GM18873 (cell line): ENCODE measurements around the gene SRSF1.
A peak's percentile ranks its signal among the peaks of the same experiment; 100 is the strongest.
"Not testable (repeated sequence)": the region's sequence is repeated elsewhere in the genome, so short reads cannot be mapped to it uniquely, and the experiment has no call there.

Source experiments
- ATAC-seq: cut with Tn5 transposase; IDR thresholded peaks from one replicate; pipeline ENCODE4 v1.9.1; 2021; ENCODE audit warnings: mild to moderate bottlenecking, moderate library complexity, moderate number of reproducible peaks; ENCODE audit not compliant: unreplicated experiment, low FRiP score

The SRSF1 gene

GRCh38 chr17:58006924-58007780 is at the start of gene SRSF1:
TSS of gene SRSF1 (minus strand) at chr17:58007246. CDS start at chr17:58007137, 109 bp downstream.
- ATAC-seq = peak; percentile 77

- no peak for ATAC-seq
Measured at GRCh38 chr17:58056476-58056875, 49.4 kb upstream of the SRSF1 start.

- ATAC-seq = no peak
Measured at GRCh38 chr17:58054641-58055040, 47.6 kb upstream of the SRSF1 start.

- no peak for ATAC-seq
Measured at GRCh38 chr17:58052945-58053715, 46.1 kb upstream of the SRSF1 start.

GRCh38 chr17:58052407-58052806 is 45.4 kb upstream of the SRSF1 start:
- ATAC-seq = no peak

GRCh38 chr17:58051468-58051867 is 44.4 kb upstream of the SRSF1 start:
- ATAC-seq = no peak

- ATAC-seq = no peak
Measured at GRCh38 chr17:58050966-58051365, 43.9 kb upstream of the SRSF1 start.

- no peak for ATAC-seq
Measured at GRCh38 chr17:58049533-58049932, 42.5 kb upstream of the SRSF1 start.

GRCh38 chr17:58047376-58048150 is 40.5 kb upstream of the SRSF1 start:
- no peak for ATAC-seq

GRCh38 chr17:58046239-58047094 is 39.4 kb upstream of the SRSF1 start:
- ATAC-seq = no peak

GRCh38 chr17:58044256-58044655 is 37.2 kb upstream of the SRSF1 start:
- not testable (repeated sequence) for ATAC-seq

GRCh38 chr17:58043221-58044181 is 36.5 kb upstream of the SRSF1 start:
- no peak for ATAC-seq

GRCh38 chr17:58041161-58041560 is 34.1 kb upstream of the SRSF1 start:
- ATAC-seq = no peak

- ATAC-seq = no peak
Measured at GRCh38 chr17:58040386-58040785, 33.3 kb upstream of the SRSF1 start.

GRCh38 chr17:58039975-58040374 is 32.9 kb upstream of the SRSF1 start:
- no peak for ATAC-seq

- no peak for ATAC-seq
Measured at GRCh38 chr17:58032691-58033415, 25.8 kb upstream of the SRSF1 start.

- ATAC-seq = no peak
Measured at GRCh38 chr17:58028578-58028977, 21.5 kb upstream of the SRSF1 start.

GRCh38 chr17:58020401-58020800 is 13.4 kb upstream of the SRSF1 start:
- ATAC-seq = no peak
